Type B pancreatic cell (in vitro differentiated cells): ENCODE measurements around the gene ARHGAP6. TPM values are rescaled to one million over a fixed set of nuclear protein-coding genes. Genes with fewer than 3 reads are reported as not detected.

Experiments
- DNase-seq: peaks from one replicate; pipeline ENCODE4 v3.0.0; 2021; ENCODE audit warnings: mixed read lengths; ENCODE audit not compliant: unreplicated experiment; ENCODE audit errors: extremely low spot score
- H3K27ac Mint-ChIP-seq: 2 replicates; pipeline ENCODE4 v1.8.0; 2021; ENCODE audit warnings: mild to moderate bottlenecking, mixed read lengths
- H3K27me3 Mint-ChIP-seq: 2 replicates; pipeline ENCODE4 v1.8.0; 2021; ENCODE audit warnings: mixed read lengths
- H3K36me3 Mint-ChIP-seq: 2 replicates; pipeline ENCODE4 v1.8.0; 2021; ENCODE audit warnings: mixed read lengths
- H3K4me1 Mint-ChIP-seq: one replicate; pipeline ENCODE4 v1.8.0; 2021; ENCODE audit warnings: mixed read lengths; ENCODE audit not compliant: unreplicated experiment
- H3K4me3 Mint-ChIP-seq: 2 replicates; pipeline ENCODE4 v1.8.0; 2021; ENCODE audit warnings: mild to moderate bottlenecking, mixed read lengths
- H3K9me3 Mint-ChIP-seq: 2 replicates; pipeline ENCODE4 v1.8.0; 2021; ENCODE audit warnings: mixed read lengths
- CTCF ChIP-seq: fragments of 200-600 bp; sonication (generic); conservative IDR thresholded peaks from 2 replicates; pipeline ENCODE4 v1.5.0; 2021; ENCODE audit warnings: antibody characterized with exemption, mild to moderate bottlenecking
- total RNA-seq: library from RNA; stranded (reverse); gene quantifications from 2 replicates; pipeline ENCODE4 v1.2.1, GENCODE V29; 2021; ENCODE audit warnings: low replicate concordance

ARHGAP6 gene
- total RNA-seq, 1 donor from 2014 or later: 10.1 TPM

GRCh38 chrX:11138498-11139390 lies 527.0 kb downstream of the ARHGAP6 start:
- no peak overlapping the region for H3K27ac Mint-ChIP-seq

GRCh38 chrX:11137543-11138139 lies 528.1 kb downstream of the ARHGAP6 start:
- H3K9me3 Mint-ChIP-seq: no peaks in the 10 kb centered on the region
- TF ChIP-seq CTCF: peak; percentile 89
- no peak overlapping the region for H3K27ac Mint-ChIP-seq
- no peak overlapping the region for H3K4me3 Mint-ChIP-seq
- no peak for DNase-seq
- no peaks in the 10 kb centered on the region for H3K4me1 Mint-ChIP-seq
- no peaks in the 10 kb centered on the region for H3K36me3 Mint-ChIP-seq
- no peaks in the 10 kb centered on the region for H3K27me3 Mint-ChIP-seq

More at GRCh38 chrX:11138498-11139390, 527.0 kb downstream of the ARHGAP6 start:
- Mint-ChIP-seq H3K4me3 (no peak overlapping the region), H3K36me3 (no peaks in the 10 kb centered on the region), H3K9me3 (no peaks in the 10 kb centered on the region), H3K27me3 (no peaks in the 10 kb centered on the region), H3K4me1 (no peaks in the 10 kb centered on the region)
- DNase-seq: peak; percentile 68
- no peak for TF ChIP-seq CTCF

GRCh38 chrX:11135564-11136185 lies 530.0 kb downstream of the ARHGAP6 start:
- no peak for DNase-seq
- H3K4me3 Mint-ChIP-seq: no peak overlapping the region
- H3K36me3 Mint-ChIP-seq: no peaks in the 10 kb centered on the region
- H3K27ac Mint-ChIP-seq: no peak overlapping the region
- no peaks in the 10 kb centered on the region for H3K9me3 Mint-ChIP-seq
- no peak for TF ChIP-seq CTCF
- H3K4me1 Mint-ChIP-seq: no peaks in the 10 kb centered on the region
- H3K27me3 Mint-ChIP-seq: no peaks in the 10 kb centered on the region

- Mint-ChIP-seq H3K4me3 (no peak overlapping the region), H3K9me3 (peaks cover 5% of the 10 kb centered on the region), H3K4me1 (no peaks in the 10 kb centered on the region), H3K27ac (no peak overlapping the region), H3K36me3 (no peaks in the 10 kb centered on the region), H3K27me3 (no peaks in the 10 kb centered on the region)
- DNase-seq: no peak
- TF ChIP-seq CTCF: no peak
These were observed 534.6 kb downstream of the ARHGAP6 start for GRCh38 chrX:11131146-11131545.

- no peak for DNase-seq
- TF ChIP-seq CTCF: no peak
- Mint-ChIP-seq H3K36me3 (no peaks in the 10 kb centered on the region), H3K27me3 (no peaks in the 10 kb centered on the region), H3K9me3 (peaks cover 5% of the 10 kb centered on the region), H3K4me3 (no peak overlapping the region), H3K4me1 (no peaks in the 10 kb centered on the region), H3K27ac (no peak overlapping the region)
These were observed 535.6 kb downstream of the ARHGAP6 start for GRCh38 chrX:11130136-11130535.
